Skin of body (tissue), 3 donors: Measurements from ENCODE around the gene PTPRD. TPM values are rescaled to one million over a fixed set of nuclear protein-coding genes. Genes with fewer than 3 reads are reported as not detected.

Source experiments
- DNase-seq: peaks from one replicate; lab custom pipeline; 2025; lab: John Stamatoyannopoulos, UW
- small RNA-seq: library from RNA; depleted of rRNA; stranded (forward); fragments of <200 nt; gene quantifications from one replicate; pipeline ENCODE3, GENCODE V24; 2014; ENCODE audit warnings: low replicate concordance
- total RNA-seq: library from RNA; depleted of rRNA; stranded (reverse); fragments of >200 nt; gene quantifications from one replicate; pipeline ENCODE4 v1.2.3, GENCODE V29; 2014

PTPRD gene
- total RNA-seq, 1 donor from 2014 or later, result 29.9 TPM

DNA sequence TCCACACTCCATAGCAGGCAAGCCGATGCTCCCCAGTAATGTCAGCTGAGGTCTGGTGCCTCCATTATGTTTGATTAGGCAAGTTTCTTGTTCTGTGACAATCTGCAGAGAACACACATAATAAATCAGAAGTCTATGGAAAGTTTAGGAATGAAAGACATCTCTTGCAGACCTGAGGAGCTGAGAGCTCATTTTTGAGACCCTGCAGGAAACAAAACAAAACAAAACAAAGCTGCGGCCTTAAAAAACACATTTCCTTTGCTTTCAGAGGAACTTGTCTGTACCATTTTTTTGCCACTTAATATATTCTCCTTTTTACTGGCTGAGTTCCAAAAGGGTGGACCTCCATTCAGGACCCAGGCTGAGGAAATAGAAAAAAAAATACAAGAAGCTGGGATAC is 2332.0 kb downstream of the PTPRD start:
- no peak for DNase-seq

DNA sequence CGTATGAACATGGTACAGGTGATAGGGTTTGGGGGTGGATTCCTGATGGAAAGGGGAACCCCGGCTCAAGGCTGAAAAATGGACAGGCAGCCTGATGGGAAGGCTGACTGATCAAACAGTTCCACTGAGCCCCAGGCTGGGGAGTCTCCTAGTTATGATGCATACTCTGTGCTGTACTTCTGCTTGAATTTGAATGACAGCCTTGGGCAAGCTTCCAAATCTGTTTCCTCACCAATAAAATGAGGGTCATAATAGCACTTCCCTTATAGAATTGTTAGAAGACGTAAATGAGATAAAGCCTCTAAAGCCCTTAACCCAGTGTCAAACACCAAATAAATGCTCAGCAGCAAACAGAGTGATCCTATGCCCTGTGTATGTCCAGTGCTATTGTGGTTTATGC is 2334.8 kb downstream of the PTPRD start:
- no peak for DNase-seq

DNA sequence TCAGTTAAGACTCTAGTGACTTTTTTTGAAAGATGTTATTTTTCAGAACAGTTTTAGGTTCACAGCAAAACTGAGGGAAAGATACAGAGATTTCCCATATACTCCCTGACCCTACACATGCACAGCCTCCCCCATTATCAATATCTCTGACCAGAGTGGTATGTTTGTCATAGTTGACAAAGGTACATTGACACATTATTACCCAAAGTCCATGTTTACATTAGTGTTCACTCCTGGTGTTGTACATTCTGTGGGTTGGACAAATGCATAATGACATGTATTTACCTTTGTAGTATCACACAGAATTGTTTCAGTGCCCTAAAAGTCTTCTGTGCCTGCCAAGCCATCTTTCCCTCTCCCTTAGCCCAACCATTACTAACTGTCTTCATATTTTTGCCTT is 2342.6 kb downstream of the PTPRD start:
- DNase-seq, result no peak

DNA sequence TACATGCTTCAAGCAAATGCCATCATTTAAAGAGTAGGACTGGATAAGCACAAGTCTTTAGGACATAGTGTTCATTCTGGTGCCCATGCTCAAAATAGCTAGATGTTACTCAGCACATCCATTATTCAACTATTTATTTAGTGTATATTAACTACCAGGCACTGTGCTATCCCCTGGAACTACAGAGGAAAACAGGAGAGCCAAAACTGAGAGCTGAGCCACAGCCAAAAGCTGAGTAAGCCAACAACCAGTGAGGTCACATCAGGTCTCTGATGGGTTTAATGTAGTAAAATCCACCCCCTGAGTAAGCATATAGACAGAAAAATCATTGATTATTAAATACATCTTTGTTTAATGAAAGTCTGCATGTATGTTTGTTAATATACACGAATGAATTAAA is 2343.9 kb downstream of the PTPRD start:
- DNase-seq, result no peak

DNA sequence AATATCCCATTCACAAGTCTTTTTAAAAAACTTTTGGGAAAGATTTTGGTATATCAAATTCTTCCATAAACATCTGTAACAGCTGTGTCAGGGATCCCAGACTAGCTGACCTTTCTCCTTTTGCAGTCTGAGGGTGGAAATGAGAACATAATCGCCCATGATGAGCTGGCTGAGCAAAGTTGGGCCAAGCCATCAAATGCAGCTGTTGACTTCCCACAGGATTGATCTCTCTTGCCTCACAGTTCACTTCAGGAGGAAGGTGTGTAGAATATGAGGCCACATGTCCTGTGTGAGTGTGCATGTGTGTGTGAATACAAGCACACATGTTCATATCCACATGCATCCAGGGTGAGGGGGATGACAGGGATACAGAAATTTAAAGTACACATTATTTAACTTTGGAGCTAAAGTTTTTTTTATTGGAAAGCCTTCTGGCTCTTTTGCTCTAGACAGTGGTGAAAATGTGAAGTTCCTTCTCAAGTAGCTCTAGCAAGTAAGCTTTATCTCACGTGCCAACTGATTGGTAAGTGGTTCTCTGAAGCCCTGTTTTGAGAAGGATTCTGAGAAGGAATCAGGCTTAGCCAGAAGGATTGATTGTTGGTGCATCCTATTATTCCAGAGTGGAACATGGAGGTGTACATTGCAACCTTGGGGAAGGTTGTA is 2344.5 kb downstream of the PTPRD start:
- peak; percentile 8 for DNase-seq

DNA sequence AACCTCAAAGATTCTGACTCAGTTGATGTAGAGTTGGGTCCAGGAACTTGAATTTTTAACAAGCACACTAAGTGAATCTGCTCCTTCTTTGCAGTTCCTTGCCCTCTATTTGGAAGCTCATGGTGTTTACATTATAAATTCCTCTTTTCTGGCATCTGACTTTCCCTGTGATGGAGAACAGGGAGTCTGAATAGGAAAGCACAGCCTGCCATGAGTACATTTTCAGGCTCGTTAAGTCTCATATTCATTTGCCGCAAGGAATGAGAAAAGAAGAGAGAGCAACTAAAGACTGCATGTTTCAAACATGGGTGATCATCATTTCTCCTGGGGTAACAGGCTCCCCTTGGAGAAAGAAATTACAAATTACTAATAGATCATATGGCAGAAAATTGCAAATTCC is 2345.2 kb downstream of the PTPRD start:
- DNase-seq, result no peak

DNA sequence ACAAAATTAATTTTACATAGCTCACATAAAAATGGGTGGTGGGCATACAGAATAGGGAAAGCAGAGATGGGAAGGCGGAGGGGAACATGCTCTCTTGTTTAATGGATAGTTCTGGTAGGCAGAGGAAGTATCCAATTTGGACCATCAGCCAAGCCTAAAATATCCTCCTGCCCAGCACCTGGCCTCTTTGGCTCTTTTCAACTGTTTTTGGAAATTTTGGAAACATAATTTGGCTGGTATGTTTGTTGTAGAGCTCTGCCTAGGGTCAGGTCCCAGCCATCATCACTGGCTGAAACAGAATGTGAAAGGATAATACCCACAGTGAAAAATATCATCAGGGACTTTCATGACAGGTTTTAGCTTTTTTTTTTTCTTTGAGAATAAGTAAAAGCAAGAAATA is 2345.9 kb downstream of the PTPRD start:
- no peak for DNase-seq

DNA sequence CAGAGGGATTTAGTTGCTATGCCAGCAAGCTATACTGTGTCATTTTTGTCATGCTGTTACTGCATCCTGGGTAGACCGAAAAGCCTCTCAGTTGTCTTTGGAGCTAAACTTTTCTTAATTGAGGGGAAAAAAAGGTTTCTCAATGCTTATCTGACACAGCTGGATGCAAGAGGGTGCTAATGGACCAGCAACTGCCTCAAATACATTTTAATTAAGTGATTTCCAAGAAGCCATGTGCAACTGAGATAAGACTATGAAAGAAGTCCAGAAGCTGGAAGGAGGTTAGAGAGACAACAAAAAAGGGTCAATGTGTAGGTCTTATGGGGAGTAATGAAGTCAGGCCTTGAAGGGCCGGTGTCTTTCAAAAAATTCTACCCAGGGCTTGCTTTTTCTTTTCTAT is 2347.5 kb downstream of the PTPRD start:
- DNase-seq, result no peak

Small RNA genes lying within 50 kb of the gene (small RNA-seq; reads per million reads assigned to genes)
- gene AL135790.2 (not detected), gene RNU7-185P (not detected)
